CD4-positive, alpha-beta T cell treated with Interleukin-2 at 100 ng/mL for 4 hours (primary cell): ENCODE measurements around the gene BATF.
"Not testable (repeated sequence)": the region's sequence is repeated elsewhere in the genome, so short reads cannot be mapped to it uniquely, and the experiment has no call there.

ENCODE experiments used
- DNase-seq: peaks from one replicate; pipeline ENCODE4 v3.0.0-alpha.2; 2020; ENCODE audit warnings: low spot score

The BATF gene

GRCh38 chr14:75522224-75522982, at the start of gene BATF:
TSS of gene BATF (plus strand) at chr14:75522469. CDS start at chr14:75522683, 214 bp downstream.
- peak; percentile 83 for DNase-seq

- DNase-seq = not testable (repeated sequence)
Observed at GRCh38 chr14:75474127-75474526, 48.1 kb upstream of the BATF start.

GRCh38 chr14:75476274-75476995, 45.8 kb upstream of the BATF start:
- DNase-seq = no peak

GRCh38 chr14:75477881-75478280, 44.4 kb upstream of the BATF start:
- no peak for DNase-seq

- no peak for DNase-seq
Observed at GRCh38 chr14:75479770-75480600, 42.3 kb upstream of the BATF start.

GRCh38 chr14:75482366-75482765, 39.9 kb upstream of the BATF start:
- DNase-seq = no peak

- DNase-seq = no peak
Observed at GRCh38 chr14:75484711-75485429, 37.4 kb upstream of the BATF start.

GRCh38 chr14:75486318-75486717, 36.0 kb upstream of the BATF start:
- DNase-seq = no peak

GRCh38 chr14:75487155-75487671, 35.1 kb upstream of the BATF start:
- peak; percentile 62 for DNase-seq

- DNase-seq = no peak
Observed at GRCh38 chr14:75489480-75489837, 32.8 kb upstream of the BATF start.

GRCh38 chr14:75491376-75491978, 30.8 kb upstream of the BATF start:
- DNase-seq = no peak

- no peak for DNase-seq
Observed at GRCh38 chr14:75492832-75493591, 29.3 kb upstream of the BATF start.

- DNase-seq = no peak
Observed at GRCh38 chr14:75493592-75494087, 28.6 kb upstream of the BATF start.

GRCh38 chr14:75494896-75495295, 27.4 kb upstream of the BATF start:
- no peak for DNase-seq

GRCh38 chr14:75495399-75495798, 26.9 kb upstream of the BATF start:
- DNase-seq = no peak

- no peak for DNase-seq
Observed at GRCh38 chr14:75495882-75496281, 26.4 kb upstream of the BATF start.

GRCh38 chr14:75496755-75497154, 25.5 kb upstream of the BATF start:
- DNase-seq = no peak

- DNase-seq = no peak
Observed at GRCh38 chr14:75497191-75497590, 25.1 kb upstream of the BATF start.

- no peak for DNase-seq
Observed at GRCh38 chr14:75497701-75498100, 24.6 kb upstream of the BATF start.

GRCh38 chr14:75499084-75499875, 23.0 kb upstream of the BATF start:
- DNase-seq = no peak
